Measurements from ENCODE around the gene OXER1.

Gene OXER1

DNA sequence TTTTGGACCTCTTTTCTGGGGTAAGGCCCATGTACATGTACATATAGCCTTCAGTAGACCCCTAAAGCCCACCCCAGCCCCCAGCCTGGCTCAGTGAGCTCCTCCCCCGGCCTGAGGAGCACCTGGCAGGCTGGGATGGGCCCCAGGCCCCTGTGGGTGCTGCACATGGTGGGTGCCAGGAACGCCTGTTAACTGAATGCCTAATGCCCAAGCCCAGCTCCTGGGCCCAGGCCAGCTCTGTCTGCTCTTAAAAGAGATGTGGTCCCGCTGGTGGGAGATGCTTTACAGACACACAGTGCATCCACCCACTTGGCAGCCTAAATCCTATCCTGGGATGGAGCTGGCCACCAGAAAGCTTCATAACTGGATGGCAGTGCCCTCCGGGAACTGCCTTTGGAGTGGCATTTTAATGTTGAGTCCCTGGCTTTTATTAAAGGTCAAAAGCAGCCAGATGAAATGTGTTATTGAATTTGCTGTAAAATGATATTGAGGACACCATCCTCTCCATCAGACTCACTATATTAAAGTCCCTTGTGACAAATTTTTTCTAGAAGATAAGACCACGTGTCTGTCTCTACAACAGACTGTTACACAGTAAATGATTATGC, 7.7 kb upstream of the OXER1 start:
- in situ Hi-C loops (cut with MboI; ENCODE audit: low sequenced_read_pairs): no loop called here

DNA sequence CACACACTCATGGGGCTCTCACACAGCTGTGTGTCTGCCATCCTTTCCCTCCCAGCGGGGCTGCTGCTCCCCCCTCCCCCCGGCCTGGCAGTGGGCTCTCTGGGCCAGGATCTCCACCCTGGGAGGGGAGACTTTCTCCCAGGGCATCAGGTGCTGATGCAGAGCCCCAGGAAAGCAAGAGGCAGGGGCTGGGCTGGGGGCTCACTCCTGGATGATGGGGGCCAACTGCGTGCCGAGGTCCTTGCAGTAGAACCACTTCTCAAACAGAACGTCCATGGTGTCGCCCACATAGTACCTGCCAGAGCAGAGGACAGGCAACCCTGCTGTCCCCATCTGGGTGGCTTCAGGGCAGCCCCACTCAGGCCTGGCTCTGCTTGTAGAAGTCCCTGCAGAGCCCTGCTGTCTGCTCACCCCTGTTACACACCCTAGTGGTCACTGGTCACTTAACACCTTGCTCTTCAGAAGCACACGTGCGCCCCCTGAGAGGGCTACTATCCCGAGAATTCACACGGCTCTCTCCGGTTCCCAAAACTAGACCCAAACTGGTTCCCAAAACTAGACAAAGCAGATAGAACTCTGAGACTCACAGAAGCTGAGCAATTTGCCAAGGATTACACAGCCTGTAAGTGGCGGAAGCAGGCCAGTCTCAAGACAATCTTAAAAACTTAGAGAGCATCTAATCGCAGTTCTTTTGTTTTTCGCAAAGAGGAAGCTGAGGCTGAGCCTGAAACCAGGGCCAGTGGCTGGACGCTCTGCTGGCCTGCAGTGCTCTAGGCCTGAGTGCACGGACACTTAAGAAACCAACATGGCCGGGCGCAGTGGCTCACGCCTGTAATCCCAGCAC, 6.6 kb upstream of the OXER1 start:
- in situ Hi-C loops (cut with MboI; ENCODE audit: low sequenced_read_pairs): no loop called here

DNA sequence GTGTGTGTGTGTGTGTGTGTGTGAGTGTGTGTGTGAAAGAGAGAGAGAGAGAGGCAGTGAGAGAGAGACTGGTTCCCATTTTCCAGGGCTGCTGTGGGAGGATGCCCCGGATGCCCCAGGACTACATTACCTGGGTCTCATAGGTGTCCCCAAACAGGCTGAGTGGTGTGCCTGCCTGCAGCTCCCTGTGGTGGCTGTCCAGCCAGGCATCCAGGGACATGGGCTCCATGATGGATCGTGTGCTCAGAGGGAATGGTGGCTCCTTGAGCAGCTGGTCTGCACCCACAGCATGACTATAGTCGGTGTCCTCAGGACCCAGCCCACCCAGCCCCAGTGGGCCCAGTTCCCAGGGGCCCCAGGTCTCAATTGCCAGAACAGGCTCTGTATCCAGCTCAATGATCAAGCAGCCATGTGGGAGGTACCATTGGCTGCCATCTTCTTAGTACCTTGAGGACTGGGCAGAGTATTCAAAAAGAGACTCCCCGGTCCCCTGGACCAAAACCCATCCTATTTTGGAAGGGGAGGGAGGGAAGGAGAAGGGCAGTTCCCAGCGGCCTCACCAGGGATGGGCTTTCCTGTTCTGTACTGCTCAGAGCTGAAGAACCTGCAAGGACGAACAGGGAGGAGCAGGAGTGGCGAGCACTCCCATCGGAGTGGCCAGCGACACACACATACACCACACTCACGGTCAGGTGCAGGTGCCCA, 5.8 kb upstream of the OXER1 start:
- in situ Hi-C loops (cut with MboI; ENCODE audit: low sequenced_read_pairs): no loop called here

DNA sequence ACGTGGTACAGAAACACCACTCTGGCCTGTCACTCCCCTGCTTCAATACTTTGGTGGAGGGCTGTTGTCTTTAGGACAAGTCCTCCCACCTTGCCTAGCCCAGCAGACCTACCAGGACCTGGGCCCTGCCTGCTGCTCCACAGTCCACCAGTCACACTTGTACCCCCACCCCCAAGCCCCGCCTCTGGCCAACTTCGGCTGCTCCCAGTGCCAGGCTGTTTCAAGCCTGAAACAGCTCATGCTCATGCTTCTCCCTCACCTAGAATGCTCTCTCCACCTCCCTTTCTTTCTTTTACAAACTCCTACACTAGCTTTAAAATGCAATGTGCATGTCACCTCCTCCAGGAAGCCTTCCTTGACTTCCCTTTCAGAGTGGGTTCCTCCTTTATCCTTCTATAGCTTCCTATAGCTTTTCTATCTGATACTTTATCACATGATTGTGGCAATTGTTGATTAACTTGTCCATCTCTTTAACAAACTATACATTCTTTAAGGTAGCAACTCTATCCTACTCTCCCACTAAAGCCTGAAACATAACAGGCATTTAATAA, 4.8 kb upstream of the OXER1 start:
- in situ Hi-C loops (cut with MboI; ENCODE audit: low sequenced_read_pairs): no loop called here

DNA sequence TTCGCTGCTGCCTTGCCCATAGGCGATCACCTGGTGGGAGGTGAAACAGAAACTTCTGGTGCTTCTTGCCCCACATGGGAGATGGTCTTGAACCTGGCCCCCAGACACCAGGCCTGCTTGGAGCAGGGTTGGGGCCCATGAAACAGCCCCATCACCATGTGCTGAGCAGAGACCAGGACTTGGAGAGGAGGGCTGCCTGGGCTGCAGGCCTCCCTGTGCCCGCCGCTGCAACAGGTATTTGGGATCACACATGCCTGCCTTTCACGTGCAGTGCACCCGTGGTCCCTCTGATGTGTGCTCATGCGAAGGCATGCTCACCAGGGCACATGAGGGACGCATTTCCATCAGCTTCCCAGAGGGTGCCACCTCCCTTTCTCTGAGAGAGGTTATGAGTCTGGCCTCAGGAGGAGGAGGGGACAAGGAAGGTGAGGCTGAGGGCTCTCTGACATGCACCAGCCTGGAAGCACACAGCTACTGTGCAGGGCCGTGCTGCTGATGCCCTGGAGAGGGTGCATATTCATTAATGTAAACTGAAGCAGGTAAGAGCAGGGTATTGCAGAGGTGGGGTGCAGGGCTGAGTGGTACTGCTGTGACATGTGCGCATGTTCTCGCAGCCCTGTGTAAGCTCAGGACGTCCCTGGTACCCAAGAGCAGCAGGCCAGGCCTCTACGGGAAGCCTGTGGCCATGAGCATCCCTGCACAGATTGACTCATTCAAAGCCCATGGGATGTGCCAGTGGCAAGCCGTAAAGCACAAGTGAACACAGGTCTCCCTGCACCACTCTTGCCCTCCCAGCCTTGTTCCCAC, 4.2 kb upstream of the OXER1 start:
- in situ Hi-C loops (cut with MboI; ENCODE audit: low sequenced_read_pairs): no loop called here

GRCh38 chr2:42767080-42767898, 3.4 kb upstream of the OXER1 start:
- in situ Hi-C loops (cut with MboI; ENCODE audit: low sequenced_read_pairs): no loop called here

GRCh38 chr2:42765686-42766085, 1.8 kb upstream of the OXER1 start:
- in situ Hi-C loops (cut with MboI; ENCODE audit: low sequenced_read_pairs): no loop called here

GRCh38 chr2:42764901-42765300, 966 bp upstream of the OXER1 start:
- in situ Hi-C loops (cut with MboI; ENCODE audit: low sequenced_read_pairs): no loop called here

- in situ Hi-C loops (cut with MboI; ENCODE audit: low sequenced_read_pairs): no loop called here
Measured at GRCh38 chr2:42762823-42763804, 821 bp downstream of the OXER1 start.

DNA sequence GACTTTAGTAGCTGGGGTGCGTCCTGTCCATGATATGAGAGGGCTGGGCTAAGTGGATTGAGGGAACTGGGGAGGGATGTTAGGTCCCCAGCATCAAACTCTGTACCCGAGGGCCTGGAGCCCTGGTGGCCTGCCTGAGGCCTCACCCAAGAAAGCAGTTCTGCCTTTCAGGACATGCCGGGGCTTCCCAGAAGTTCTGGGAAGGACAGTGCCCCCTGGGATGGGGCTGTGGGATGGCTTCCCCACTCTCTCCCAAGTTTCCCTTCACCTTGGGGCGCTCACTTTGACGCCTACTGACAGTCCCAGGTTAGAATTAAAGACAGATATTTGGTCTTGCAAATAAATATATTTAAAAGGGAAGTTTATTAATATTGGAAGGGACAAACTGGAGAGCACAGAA, 1.8 kb downstream of the OXER1 start:
- in situ Hi-C loops (cut with MboI; ENCODE audit: low sequenced_read_pairs): no loop called here

GRCh38 chr2:42761554-42761953, 2.4 kb downstream of the OXER1 start:
- in situ Hi-C loops (cut with MboI; ENCODE audit: low sequenced_read_pairs): no loop called here

- in situ Hi-C loops (cut with MboI; ENCODE audit: low sequenced_read_pairs): no loop called here
Measured at GRCh38 chr2:42758751-42759150, 5.2 kb downstream of the OXER1 start.

GRCh38 chr2:42757981-42758740, 5.8 kb downstream of the OXER1 start:
- in situ Hi-C loops (cut with MboI; ENCODE audit: low sequenced_read_pairs): no loop called here

GRCh38 chr2:42756966-42757513, 6.9 kb downstream of the OXER1 start:
- in situ Hi-C loops (cut with MboI; ENCODE audit: low sequenced_read_pairs): no loop called here

- in situ Hi-C loops (cut with MboI; ENCODE audit: low sequenced_read_pairs): no loop called here
Measured at GRCh38 chr2:42756150-42756775, 7.7 kb downstream of the OXER1 start.

GRCh38 chr2:42755191-42755880, 8.6 kb downstream of the OXER1 start:
- in situ Hi-C loops (cut with MboI; ENCODE audit: low sequenced_read_pairs): no loop called here

DNA sequence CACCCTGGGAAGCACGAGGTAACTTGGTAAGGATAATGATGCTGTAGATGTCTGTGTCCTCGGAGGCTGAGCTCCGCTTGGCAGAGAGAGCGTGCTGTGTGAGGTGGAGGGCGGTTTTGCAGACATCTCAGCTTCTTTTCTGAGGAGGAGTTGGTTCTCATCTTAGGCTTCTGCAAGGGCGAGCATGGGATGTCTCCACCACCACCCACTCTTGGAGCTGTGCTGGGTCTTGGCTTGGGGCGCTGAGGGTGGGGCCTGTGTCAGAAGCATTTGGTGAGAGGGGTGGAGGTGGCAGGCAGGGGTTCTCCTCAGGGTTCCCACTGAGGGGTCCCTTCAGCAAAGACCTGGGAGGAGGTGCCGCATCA, 9.2 kb downstream of the OXER1 start:
- in situ Hi-C loops (cut with MboI; ENCODE audit: low sequenced_read_pairs): no loop called here

Data from HL-60/S4 (cell line).